ENCODE data around the gene KIAA1958.

KIAA1958 gene

GRCh38 chr9:112531666-112532282, 45.1 kb downstream of the KIAA1958 start:
- DNase-seq: no peak

- no peak for DNase-seq
These were observed 45.8 kb downstream of the KIAA1958 start for GRCh38 chr9:112532427-112532826.

GRCh38 chr9:112533660-112534059, 47.0 kb downstream of the KIAA1958 start:
- no peak for DNase-seq

- no peak for DNase-seq
These were observed 48.7 kb downstream of the KIAA1958 start for GRCh38 chr9:112535301-112535700.

GRCh38 chr9:112535811-112536210, 49.2 kb downstream of the KIAA1958 start:
- no peak for DNase-seq

GRCh38 chr9:112537561-112537960, 50.9 kb downstream of the KIAA1958 start:
- DNase-seq: no peak

GRCh38 chr9:112540800-112541199, 54.2 kb downstream of the KIAA1958 start:
- DNase-seq: no peak

GRCh38 chr9:112541685-112542084, 55.1 kb downstream of the KIAA1958 start:
- DNase-seq: no peak

- no peak for DNase-seq
These were observed 56.1 kb downstream of the KIAA1958 start for GRCh38 chr9:112542593-112543292.

GRCh38 chr9:112544477-112544876, 57.9 kb downstream of the KIAA1958 start:
- DNase-seq: no peak

GRCh38 chr9:112545237-112545636, 58.6 kb downstream of the KIAA1958 start:
- DNase-seq: no peak

GRCh38 chr9:112546149-112547012, 59.8 kb downstream of the KIAA1958 start:
- DNase-seq: no peak

- no peak for DNase-seq
These were observed 61.4 kb downstream of the KIAA1958 start for GRCh38 chr9:112548051-112548440.

GRCh38 chr9:112548836-112549595, 62.4 kb downstream of the KIAA1958 start:
- no peak for DNase-seq

GRCh38 chr9:112550531-112550930, 63.9 kb downstream of the KIAA1958 start:
- DNase-seq: no peak

GRCh38 chr9:112551641-112552040, 65.0 kb downstream of the KIAA1958 start:
- no peak for DNase-seq

- no peak for DNase-seq
These were observed 65.8 kb downstream of the KIAA1958 start for GRCh38 chr9:112552229-112553056.

GRCh38 chr9:112553256-112553826, 66.7 kb downstream of the KIAA1958 start:
- DNase-seq: no peak

GRCh38 chr9:112554516-112554915, 67.9 kb downstream of the KIAA1958 start:
- no peak for DNase-seq

- no peak for DNase-seq
These were observed 68.5 kb downstream of the KIAA1958 start for GRCh38 chr9:112555101-112555643.

- DNase-seq: no peak
These were observed 69.3 kb downstream of the KIAA1958 start for GRCh38 chr9:112555844-112556482.

Data from NCI-H345 (cell line).